Effector memory CD4-positive, alpha-beta T cell (primary cell): ENCODE data around the gene ATP11C.
A peak's percentile ranks its signal among the peaks of the same experiment; 100 is the strongest.
"Not testable (repeated sequence)": the region's sequence is repeated elsewhere in the genome, so short reads cannot be mapped to it uniquely, and the experiment has no call there.

ENCODE experiments used
- DNase-seq, 3 donors: peaks; one replicate each; pipeline ENCODE4 v3.0.0-alpha.2; 2020
- H3K27ac ChIP-seq: 2 replicates; pipeline ENCODE4 v1.7.0; 2013; ENCODE audit warnings: mild to moderate bottlenecking, low read length, moderate library complexity; ENCODE audit not compliant: insufficient read depth, poor library complexity, severe bottlenecking
- H3K27me3 ChIP-seq: replicated peaks from 2 replicates; pipeline ENCODE4 v1.7.0; 2013; ENCODE audit warnings: mild to moderate bottlenecking, low read length; ENCODE audit not compliant: insufficient read depth, control insufficient read depth, poor library complexity, severe bottlenecking
- H3K36me3 ChIP-seq: 2 replicates; pipeline ENCODE4 v1.7.0; 2013; ENCODE audit warnings: mild to moderate bottlenecking, low read length, moderate library complexity; ENCODE audit not compliant: control insufficient read depth, insufficient read depth
- H3K4me1 ChIP-seq: 2 replicates; pipeline ENCODE4 v1.7.0; 2013; ENCODE audit warnings: low read length, mild to moderate bottlenecking; ENCODE audit not compliant: control insufficient read depth, insufficient read depth, poor library complexity, severe bottlenecking
- H3K4me3 ChIP-seq: 2 replicates; pipeline ENCODE4 v1.7.0; 2013; ENCODE audit warnings: low read length, low read depth, mild to moderate bottlenecking; ENCODE audit not compliant: insufficient read depth, poor library complexity, severe bottlenecking
- H3K9me3 ChIP-seq: 2 replicates; pipeline ENCODE4 v1.7.0; 2013; ENCODE audit warnings: mild to moderate bottlenecking, low read length, moderate library complexity; ENCODE audit not compliant: control insufficient read depth
- total RNA-seq, 3 donors: gene quantifications; one replicate each; lab custom pipeline; 2026; lab: John Stamatoyannopoulos, UW

The ATP11C gene
- total RNA-seq: 47.2 to 57.4 (median 52.3) reads per million in 3 donors

DNA sequence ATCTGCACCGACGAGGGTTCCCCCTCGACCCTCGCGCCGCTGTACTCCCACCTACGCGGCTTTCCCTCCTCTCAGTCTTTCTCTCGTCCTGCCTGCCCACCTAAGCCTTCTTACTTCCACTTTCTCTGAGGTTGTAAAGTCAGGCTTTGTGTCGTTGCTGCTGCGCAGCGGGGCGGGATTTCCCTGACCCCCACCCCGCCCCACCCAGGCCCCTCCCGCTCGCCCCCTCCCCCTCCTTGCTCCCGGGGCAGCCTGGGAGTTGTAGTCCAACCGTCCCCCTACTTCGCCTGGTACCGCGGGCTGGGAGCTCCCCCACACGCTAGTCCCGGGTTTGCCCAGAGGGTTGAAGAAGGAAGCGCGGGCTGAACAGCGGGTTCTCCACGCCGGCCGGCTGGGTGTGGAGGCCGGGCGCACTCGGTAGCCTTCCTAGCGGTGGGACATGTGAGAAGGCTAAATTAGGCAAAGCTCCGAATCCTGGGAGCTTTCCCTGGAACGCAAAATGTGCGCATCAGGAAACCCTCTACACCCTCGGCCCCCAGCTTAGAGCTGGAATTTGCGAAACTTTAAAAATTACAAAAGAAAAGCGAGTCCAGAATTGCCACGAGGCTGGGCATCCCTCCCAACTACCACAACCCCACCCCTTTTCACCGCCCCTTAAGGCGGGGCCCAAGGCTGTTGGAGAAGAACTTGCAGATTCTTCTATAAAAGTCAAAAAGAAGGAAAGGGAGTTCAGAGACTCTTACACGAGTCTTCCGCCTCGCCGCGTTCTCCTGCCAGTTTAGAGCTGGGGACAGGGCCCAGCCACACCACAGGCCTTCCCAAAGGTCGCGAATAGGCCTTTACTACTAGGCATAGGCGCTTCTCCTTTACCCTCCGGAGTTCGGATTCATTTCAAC lies at the start of gene ATP11C:
Gene ATP11C (minus strand): TSS at position 153 of the 896 bp plus-strand sequence. CDS start 1,011 bp downstream, outside the sequence.
- H3K4me1 ChIP-seq: peaks cover 11% of the 10 kb centered on the region
- no peaks in the 10 kb centered on the region for H3K36me3 ChIP-seq
- DNase-seq: peak; percentile 69 to 77 (median 75)
- peak within 1 kb of the TSS; percentile 71 for H3K4me3 ChIP-seq
- H3K27ac ChIP-seq: peak within 1 kb of the TSS; percentile 90
- H3K27me3 ChIP-seq: no peaks in the 10 kb centered on the region
- no peaks in the 10 kb centered on the region for H3K9me3 ChIP-seq

DNA sequence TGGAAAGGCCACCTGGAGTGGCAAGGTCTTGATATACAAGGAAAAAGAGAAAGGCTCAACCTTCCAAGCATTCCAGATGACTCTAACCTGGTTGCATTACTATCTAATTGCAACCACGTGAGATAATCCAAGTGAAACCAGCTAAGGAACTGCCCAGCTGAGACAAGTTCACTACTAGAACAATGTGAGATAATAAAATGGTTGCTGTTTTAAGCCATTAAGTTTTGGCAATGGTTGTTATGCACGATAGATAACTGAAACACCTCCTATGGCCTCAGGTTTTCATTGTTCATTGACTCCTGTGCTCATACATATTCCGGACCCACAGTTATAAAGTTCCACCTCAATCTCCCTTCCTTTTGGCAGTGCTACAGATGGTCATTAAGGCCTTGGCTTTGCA lies 41.6 kb upstream of the ATP11C start:
- no peak overlapping the region for H3K27ac ChIP-seq
- H3K27me3 ChIP-seq: no peaks in the 10 kb centered on the region
- no peak for DNase-seq
- H3K4me1 ChIP-seq: no peaks in the 10 kb centered on the region
- no peak overlapping the region for H3K4me3 ChIP-seq
- no peaks in the 10 kb centered on the region for H3K36me3 ChIP-seq
- no peaks in the 10 kb centered on the region for H3K9me3 ChIP-seq

DNA sequence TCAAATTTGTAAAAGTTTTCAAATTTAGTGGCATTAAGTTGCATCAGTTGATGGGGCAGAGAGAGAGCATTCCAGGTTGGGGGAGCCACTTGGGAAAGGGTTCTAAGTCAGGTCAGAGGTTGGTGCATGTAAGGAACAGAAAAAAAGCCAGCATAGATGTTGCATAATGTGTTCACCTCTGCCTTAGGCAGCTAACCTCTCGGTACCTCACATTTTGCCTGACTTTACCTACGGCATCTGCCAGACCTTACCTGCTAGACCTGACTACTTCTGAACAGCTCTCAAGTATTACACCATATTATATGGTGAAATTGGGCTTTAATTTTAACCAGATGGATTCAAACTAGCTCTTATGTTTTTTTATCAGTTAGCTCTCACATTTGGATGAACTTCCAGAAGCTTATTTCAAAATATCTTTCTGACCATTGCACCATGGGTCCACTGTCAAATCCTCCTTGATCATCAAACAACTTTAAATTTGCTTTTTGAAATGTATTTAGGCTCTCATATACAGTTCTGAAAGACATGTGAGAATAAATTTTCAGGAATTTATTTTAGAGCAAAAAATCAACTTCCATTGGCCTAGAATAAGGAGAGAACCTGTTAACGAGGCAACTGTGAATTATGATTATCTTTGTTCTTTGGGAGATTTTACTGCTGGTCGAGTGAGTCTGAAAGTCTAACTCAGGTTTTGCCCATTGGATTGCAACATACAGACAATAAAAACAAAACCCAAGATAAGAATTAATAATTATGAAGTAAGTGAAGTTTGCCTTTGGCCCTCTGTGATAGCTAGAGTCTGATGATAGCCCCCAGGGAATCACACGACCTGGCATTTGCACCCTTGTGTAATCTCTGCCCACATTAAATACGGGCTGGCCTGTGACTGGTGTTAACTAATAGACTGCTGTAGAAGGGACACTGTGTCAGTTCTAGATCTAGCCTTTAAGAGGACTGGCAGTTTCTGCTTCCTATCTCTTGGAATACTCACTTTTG lies 40.1 kb upstream of the ATP11C start:
- DNase-seq: no peak
- Histone ChIP-seq H3K9me3 (no peaks in the 10 kb centered on the region), H3K4me1 (no peaks in the 10 kb centered on the region), H3K4me3 (no peak overlapping the region), H3K27me3 (no peaks in the 10 kb centered on the region), H3K36me3 (no peaks in the 10 kb centered on the region), H3K27ac (no peak overlapping the region)

DNA sequence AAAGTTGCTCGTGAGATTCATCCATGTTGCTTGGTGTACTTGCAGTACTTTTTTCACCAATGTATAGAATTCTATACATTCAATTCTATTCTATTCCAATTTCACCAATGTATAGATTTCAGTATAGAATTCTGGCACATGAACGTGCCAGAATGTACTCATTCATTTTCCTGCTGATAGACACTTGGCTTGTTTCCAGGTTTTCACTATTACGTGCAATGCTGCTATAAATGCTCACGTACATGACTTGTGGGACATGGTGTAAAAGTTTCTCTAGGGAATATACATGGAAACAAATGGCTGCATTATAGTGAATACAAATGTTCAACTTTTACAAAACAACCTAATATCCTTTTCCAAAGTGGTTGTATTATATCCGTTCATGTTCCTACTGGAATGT lies 39.3 kb upstream of the ATP11C start:
- no peaks in the 10 kb centered on the region for H3K4me1 ChIP-seq
- no peaks in the 10 kb centered on the region for H3K36me3 ChIP-seq
- H3K9me3 ChIP-seq: no peaks in the 10 kb centered on the region
- no peak overlapping the region for H3K4me3 ChIP-seq
- DNase-seq: no peak
- no peaks in the 10 kb centered on the region for H3K27me3 ChIP-seq
- H3K27ac ChIP-seq: no peak overlapping the region

DNA sequence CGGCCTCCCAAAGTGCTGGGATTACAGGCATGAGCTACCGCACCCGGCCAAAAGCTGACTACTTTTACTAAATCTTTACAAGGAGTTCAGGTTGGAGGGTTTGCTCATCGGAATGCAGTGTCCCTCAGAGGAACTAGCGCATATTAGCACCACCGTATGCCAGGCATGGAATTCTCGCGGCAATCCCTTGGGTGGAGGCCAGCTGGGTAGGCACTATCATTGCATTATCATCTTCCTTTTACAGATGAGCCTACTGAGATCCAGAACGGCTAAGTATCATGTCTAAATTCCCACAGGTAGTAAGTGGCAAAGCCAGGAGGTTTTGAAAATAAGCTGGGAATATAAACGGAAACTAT lies 38.5 kb upstream of the ATP11C start:
- no peaks in the 10 kb centered on the region for H3K9me3 ChIP-seq
- H3K4me3 ChIP-seq: no peak overlapping the region

DNA sequence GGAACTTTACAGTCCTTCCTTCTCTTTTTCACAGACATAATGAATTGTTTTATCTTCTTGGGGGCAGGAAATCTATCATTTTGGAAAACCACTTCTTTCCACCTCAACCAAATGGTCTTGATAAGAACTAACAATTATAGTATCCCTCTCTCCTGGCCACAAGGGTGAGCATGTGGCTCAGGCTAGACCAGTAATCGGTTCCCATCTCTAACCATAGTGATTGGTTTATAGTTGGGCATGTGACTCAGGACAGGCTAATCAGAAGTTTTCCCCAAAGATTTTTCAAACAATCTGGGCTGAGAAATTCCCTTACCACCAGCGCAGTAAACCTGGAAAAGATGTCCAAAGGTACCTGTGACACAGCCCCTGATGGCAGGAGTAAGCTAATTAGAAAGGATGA lies 36.4 kb upstream of the ATP11C start:
- H3K27me3 ChIP-seq: no peaks in the 10 kb centered on the region
- no peak overlapping the region for H3K27ac ChIP-seq
- DNase-seq: no peak
- no peaks in the 10 kb centered on the region for H3K9me3 ChIP-seq
- no peak overlapping the region for H3K4me3 ChIP-seq
- no peaks in the 10 kb centered on the region for H3K4me1 ChIP-seq
- H3K36me3 ChIP-seq: no peaks in the 10 kb centered on the region

More for the DNA sequence above, 38.5 kb upstream of the ATP11C start:
- no peaks in the 10 kb centered on the region for H3K27me3 ChIP-seq
- no peak for DNase-seq
- no peak overlapping the region for H3K27ac ChIP-seq
- H3K4me1 ChIP-seq: no peaks in the 10 kb centered on the region
- H3K36me3 ChIP-seq: no peaks in the 10 kb centered on the region

DNA sequence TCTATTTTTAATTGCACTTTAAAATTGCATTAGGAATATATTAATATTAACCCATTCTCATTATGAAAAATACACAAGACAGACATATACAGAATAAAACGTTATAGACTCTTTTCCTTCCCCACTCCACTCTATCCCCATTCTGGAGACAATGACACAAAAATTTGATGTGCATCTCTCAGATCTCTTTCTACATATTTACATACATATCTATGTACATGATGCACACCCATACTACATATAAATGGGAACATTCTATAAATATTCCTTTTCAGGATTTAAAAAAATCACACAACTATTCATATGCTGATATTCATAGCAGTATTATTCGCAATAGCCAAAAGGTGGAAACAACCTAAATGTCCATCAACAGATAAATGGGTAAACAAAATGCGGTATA lies 34.9 kb upstream of the ATP11C start:
- Histone ChIP-seq H3K4me3 (no peak overlapping the region), H3K4me1 (no peaks in the 10 kb centered on the region), H3K27me3 (no peaks in the 10 kb centered on the region), H3K9me3 (no peaks in the 10 kb centered on the region), H3K36me3 (no peaks in the 10 kb centered on the region), H3K27ac (no peak overlapping the region)
- no peak for DNase-seq

DNA sequence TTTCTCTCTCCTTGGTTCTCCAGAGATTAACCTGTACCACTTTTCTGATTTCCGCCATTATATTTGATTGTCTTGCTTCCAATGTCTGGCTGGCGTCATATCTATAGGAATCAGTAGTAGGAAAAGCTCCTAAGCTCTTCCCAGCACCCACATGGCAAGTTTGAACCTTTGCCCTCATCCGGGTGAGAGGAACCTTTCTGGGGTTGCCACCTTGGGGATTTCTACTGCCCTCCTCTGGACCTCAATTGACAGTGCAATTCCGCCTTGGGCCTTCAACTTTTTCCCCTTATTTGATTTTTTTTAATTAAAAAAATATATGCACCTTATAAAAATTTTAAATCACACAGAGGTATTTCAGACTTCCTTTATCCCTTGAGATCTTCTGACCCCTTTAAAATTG lies 34.4 kb upstream of the ATP11C start:
- Histone ChIP-seq H3K36me3 (no peaks in the 10 kb centered on the region), H3K9me3 (no peaks in the 10 kb centered on the region), H3K27ac (no peak overlapping the region), H3K4me3 (no peak overlapping the region), H3K4me1 (no peaks in the 10 kb centered on the region), H3K27me3 (no peaks in the 10 kb centered on the region)
- DNase-seq: no peak

DNA sequence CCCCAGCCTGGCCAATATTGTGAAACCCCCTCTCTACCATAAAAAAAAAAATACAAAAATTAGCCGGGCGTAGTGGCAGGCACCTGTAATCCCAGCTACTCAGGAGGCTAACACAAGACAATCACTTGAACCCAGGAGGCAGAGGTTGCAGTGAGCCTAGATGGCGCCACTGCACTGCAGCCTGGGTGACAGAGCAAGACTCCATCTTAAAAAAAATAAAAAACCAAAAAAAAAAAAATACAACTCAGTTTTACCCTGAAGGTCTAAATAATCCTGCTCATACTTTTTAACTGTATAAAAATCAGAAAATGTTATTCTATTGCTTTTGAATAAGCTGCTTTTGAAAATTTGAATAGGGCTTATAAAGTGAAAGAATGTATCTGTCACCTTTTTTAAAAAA lies 33.3 kb upstream of the ATP11C start:
- not testable (repeated sequence) for DNase-seq, H3K4me1 ChIP-seq, H3K9me3 ChIP-seq, H3K4me3 ChIP-seq, H3K27me3 ChIP-seq, H3K27ac ChIP-seq, H3K36me3 ChIP-seq

DNA sequence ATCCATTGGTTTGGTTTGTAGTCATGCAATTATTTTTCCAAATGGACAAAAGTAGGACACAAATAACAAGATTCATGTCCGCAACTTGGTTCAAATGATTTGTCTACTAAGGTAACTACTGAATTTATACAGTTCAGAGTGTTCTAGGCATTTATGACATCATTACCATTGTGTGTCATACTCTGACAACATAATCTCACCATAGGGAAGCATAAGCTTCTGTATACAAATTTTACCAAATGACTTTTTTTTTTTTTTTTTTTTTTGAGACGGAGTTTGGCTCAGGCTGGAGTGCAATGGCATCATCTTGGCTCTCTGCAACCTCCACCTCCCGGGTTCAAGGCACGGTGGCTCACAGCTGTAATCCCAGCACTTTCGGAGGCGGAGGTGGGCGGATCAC lies 32.6 kb upstream of the ATP11C start, which contains the start of gene CXorf66:
Gene CXorf66 (minus strand): TSS at position 101 of the 400 bp plus-strand sequence. CDS start 25 bp downstream, at position 76.
- no peaks in the 10 kb centered on the region for H3K9me3 ChIP-seq
- H3K36me3 ChIP-seq: no peaks in the 10 kb centered on the region
- no peak within 1 kb of the TSS for H3K4me3 ChIP-seq
- H3K4me1 ChIP-seq: no peaks in the 10 kb centered on the region
- no peak within 1 kb of the TSS for H3K27ac ChIP-seq
- no peak for DNase-seq
- no peaks in the 10 kb centered on the region for H3K27me3 ChIP-seq
